Neural progenitor cell (in vitro differentiated cells): Measurements from ENCODE around the gene PTPRG.

Experiments used
- CTCF ChIP-seq: fragments of 200-600 bp; sonication (generic); IDR thresholded peaks from 2 replicates; pipeline ENCODE4 v1.5.1; 2017; ENCODE audit warnings: antibody characterized with exemption, mild to moderate bottlenecking
- EZH2 ChIP-seq: fragments of 200-600 bp; sonication (generic); IDR thresholded peaks from 2 replicates; pipeline ENCODE4 v1.6.1; 2017; ENCODE audit warnings: antibody characterized with exemption, mild to moderate bottlenecking, moderate library complexity

GRCh38 chr3:61804782-61805181 is 243.4 kb downstream of the PTPRG start:
- TF ChIP-seq CTCF = no peak
- TF ChIP-seq EZH2 = no peak
